ENCODE data around the gene DOK7. TPM values are rescaled to one million over a fixed set of nuclear protein-coding genes. Genes with fewer than 3 reads are reported as not detected.

DOK7 gene
- total and polyA plus RNA-seq, 4 donors, result 0.13 to 0.84 (median 0.46) TPM

- H3K4me1 ChIP-seq (ENCODE audit: control insufficient read depth in 4 of 4, insufficient read depth in 4 of 4, low read length in 3 of 4), result peaks cover 12 to 26% (median 21%) of the 10 kb centered on the region in 4 donors
- no peak overlapping the region for H3K9ac ChIP-seq (ENCODE audit: low read depth in 1 of 2, low read length in 2 of 2)
- H3K27me3 ChIP-seq (ENCODE audit: control insufficient read depth in 4 of 4, insufficient read depth in 4 of 4, low read length in 3 of 4), result no peaks in the 10 kb centered on the region
- WGBS, result 56% methylated on average over 10 of the region's 10 CpGs
- H3K36me3 ChIP-seq (ENCODE audit: control insufficient read depth in 4 of 4, insufficient read depth in 3 of 4, low read depth in 1 of 4, low read length in 3 of 4), result no peaks in the 10 kb centered on the region
- H3K4me3 ChIP-seq (ENCODE audit: low read depth in 1 of 3, low read length in 3 of 3), result no peak overlapping the region
- H3K27ac ChIP-seq (ENCODE audit: low read depth in 1 of 2, low read length in 2 of 2), result no peak overlapping the region
- no peak for DNase-seq (ENCODE audit: low spot score)
- H3K9me3 ChIP-seq (ENCODE audit: control insufficient read depth in 4 of 4, low read length in 3 of 4), result no peaks in the 10 kb centered on the region
- no peak for TF ChIP-seq FOXA2 (IDR thresholded peaks at IDR 0.05)
- peak; percentile 73 to 97 for TF ChIP-seq HNF4A (conservative IDR thresholded peaks at IDR 0.05)
- TF ChIP-seq RXRA (IDR thresholded peaks at IDR 0.05), result peak in 1 of 2 donors; percentile 64
These were observed 751 bp upstream of the DOK7 start for GRCh38 chr4:3462321-3462789.

DNA sequence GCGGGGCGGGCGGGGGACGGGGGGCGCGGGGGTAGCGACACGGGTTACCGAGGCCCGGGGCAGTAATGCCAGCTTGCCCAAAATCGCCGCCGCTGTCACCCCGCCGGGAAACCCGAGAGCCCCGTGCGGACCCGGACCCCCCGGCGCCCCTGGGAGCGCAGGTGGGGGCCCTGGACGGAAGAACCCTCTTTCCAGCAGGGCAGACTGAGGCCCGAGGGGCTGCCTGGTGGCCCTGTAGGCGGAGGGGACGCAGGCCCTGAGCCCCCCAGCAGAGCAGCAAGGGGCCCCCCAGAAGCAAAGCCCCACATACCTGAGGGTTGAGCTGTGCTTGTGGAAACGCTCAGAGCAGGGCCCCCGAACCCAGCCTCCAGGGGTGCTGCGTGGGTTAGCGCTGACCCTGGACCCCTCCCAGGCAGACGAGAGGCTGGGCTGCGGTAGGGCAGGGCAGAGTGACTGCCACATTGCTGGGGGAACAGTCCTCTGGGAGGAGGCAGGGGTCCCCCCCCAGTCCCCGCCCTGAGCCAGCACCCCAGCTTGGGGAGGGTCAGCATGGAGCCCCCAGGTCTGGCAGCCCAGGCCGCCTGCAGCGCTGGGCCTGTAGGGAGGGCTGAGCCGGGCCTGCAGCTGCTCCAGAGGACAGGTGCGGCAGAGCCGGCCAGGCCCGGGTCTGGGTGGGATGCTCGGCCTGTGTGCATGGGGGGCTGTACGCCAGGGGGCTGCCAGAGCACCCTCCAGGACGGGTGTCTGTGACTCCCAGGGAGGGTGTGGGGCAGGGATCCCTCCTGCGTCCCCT, 646 bp downstream of the DOK7 start:
- no peaks in the 10 kb centered on the region for H3K27me3 ChIP-seq (ENCODE audit: control insufficient read depth in 4 of 4, insufficient read depth in 4 of 4, low read length in 3 of 4)
- no peaks in the 10 kb centered on the region for H3K9me3 ChIP-seq (ENCODE audit: control insufficient read depth in 4 of 4, low read length in 3 of 4)
- WGBS, result 48% methylated on average over 43 of the region's 43 CpGs
- H3K27ac ChIP-seq (ENCODE audit: low read depth in 1 of 2, low read length in 2 of 2), result no peak overlapping the region
- no peaks in the 10 kb centered on the region for H3K36me3 ChIP-seq (ENCODE audit: control insufficient read depth in 4 of 4, insufficient read depth in 3 of 4, low read depth in 1 of 4, low read length in 3 of 4)
- no peak for TF ChIP-seq REST (IDR thresholded peaks at IDR 0.05)
- peak overlapping the region in 1 of 3 donors; percentile 63 for H3K4me3 ChIP-seq (ENCODE audit: low read depth in 1 of 3, low read length in 3 of 3)
- H3K9ac ChIP-seq (ENCODE audit: low read depth in 1 of 2, low read length in 2 of 2), result no peak overlapping the region
- peaks cover 12 to 26% (median 21%) of the 10 kb centered on the region in 4 donors for H3K4me1 ChIP-seq (ENCODE audit: control insufficient read depth in 4 of 4, insufficient read depth in 4 of 4, low read length in 3 of 4)
- DNase-seq (ENCODE audit: low spot score), result no peak

DNA sequence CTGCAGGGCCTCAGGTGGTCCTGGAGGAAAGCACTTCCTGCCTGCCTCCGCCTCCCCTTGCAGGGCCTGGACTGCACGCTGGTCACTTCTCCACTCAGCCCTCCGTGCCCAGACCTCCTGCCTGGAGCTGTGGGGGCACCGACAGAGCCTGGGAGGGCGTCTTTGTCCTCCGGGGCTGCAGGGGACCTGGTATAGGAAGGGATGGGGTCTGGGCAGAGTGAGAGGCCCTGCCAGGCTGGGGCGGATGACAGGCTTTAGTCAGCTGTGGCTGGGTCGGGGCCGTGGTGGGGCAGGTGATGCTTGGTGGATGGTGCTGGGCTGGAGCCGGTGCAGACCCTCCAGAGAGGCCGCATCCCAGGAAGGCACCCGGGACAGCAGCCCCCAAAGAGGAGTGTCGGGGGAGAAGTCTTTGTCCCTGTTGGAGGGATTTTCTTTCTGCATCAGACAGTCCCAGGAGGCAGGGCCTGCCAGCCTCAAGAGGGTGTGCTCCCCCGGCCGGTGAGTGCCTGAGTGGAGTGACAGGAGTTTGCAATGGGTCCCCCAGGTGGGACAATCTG, 1.3 kb downstream of the DOK7 start:
- Histone ChIP-seq H3K27me3 (ENCODE audit: control insufficient read depth in 4 of 4, insufficient read depth in 4 of 4, low read length in 3 of 4) (no peaks in the 10 kb centered on the region), H3K4me1 (ENCODE audit: control insufficient read depth in 4 of 4, insufficient read depth in 4 of 4, low read length in 3 of 4) (peaks cover 12 to 26% (median 21%) of the 10 kb centered on the region in 4 donors), H3K9me3 (ENCODE audit: control insufficient read depth in 4 of 4, low read length in 3 of 4) (no peaks in the 10 kb centered on the region), H3K9ac (ENCODE audit: low read depth in 1 of 2, low read length in 2 of 2) (no peak overlapping the region), H3K36me3 (ENCODE audit: control insufficient read depth in 4 of 4, insufficient read depth in 3 of 4, low read depth in 1 of 4, low read length in 3 of 4) (no peaks in the 10 kb centered on the region), H3K27ac (ENCODE audit: low read depth in 1 of 2, low read length in 2 of 2) (no peak overlapping the region), H3K4me3 (ENCODE audit: low read depth in 1 of 3, low read length in 3 of 3) (no peak overlapping the region)
- 95% methylated on average over 15 of the region's 15 CpGs for WGBS
- no peak for DNase-seq (ENCODE audit: low spot score)
- TF ChIP-seq RXRA (IDR thresholded peaks at IDR 0.05) (no peak), MAX (IDR thresholded peaks at IDR 0.05) (no peak), YY1 (IDR thresholded peaks at IDR 0.05) (no peak), CTCF (IDR thresholded peaks at IDR 0.05; ENCODE audit: low read depth, low read length, missing input control) (no peak), RAD21 (IDR thresholded peaks at IDR 0.05) (no peak), ATF3 (IDR thresholded peaks at IDR 0.05) (no peak), HNF4A (conservative IDR thresholded peaks at IDR 0.05) (no peak), NR2F2 (IDR thresholded peaks at IDR 0.05) (no peak), TAF1 (conservative IDR thresholded peaks at IDR 0.05) (no peak), FOXA1 (IDR thresholded peaks at IDR 0.05) (no peak), HNF4G (IDR thresholded peaks at IDR 0.05) (no peak), SP1 (IDR thresholded peaks at IDR 0.05) (no peak)
- TF ChIP-seq, protein P1, sequence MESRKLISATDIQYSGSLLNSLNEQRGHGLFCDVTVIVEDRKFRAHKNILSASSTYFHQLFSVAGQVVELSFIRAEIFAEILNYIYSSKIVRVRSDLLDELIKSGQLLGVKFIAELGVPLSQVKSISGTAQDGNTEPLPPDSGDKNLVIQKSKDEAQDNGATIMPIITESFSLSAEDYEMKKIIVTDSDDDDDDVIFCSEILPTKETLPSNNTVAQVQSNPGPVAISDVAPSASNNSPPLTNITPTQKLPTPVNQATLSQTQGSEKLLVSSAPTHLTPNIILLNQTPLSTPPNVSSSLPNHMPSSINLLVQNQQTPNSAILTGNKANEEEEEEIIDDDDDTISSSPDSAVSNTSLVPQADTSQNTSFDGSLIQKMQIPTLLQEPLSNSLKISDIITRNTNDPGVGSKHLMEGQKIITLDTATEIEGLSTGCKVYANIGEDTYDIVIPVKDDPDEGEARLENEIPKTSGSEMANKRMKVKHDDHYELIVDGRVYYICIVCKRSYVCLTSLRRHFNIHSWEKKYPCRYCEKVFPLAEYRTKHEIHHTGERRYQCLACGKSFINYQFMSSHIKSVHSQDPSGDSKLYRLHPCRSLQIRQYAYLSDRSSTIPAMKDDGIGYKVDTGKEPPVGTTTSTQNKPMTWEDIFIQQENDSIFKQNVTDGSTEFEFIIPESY (IDR thresholded peaks at IDR 0.05), result no peak
